ENCODE measurements around the gene CLEC20A.

Gene CLEC20A

DNA sequence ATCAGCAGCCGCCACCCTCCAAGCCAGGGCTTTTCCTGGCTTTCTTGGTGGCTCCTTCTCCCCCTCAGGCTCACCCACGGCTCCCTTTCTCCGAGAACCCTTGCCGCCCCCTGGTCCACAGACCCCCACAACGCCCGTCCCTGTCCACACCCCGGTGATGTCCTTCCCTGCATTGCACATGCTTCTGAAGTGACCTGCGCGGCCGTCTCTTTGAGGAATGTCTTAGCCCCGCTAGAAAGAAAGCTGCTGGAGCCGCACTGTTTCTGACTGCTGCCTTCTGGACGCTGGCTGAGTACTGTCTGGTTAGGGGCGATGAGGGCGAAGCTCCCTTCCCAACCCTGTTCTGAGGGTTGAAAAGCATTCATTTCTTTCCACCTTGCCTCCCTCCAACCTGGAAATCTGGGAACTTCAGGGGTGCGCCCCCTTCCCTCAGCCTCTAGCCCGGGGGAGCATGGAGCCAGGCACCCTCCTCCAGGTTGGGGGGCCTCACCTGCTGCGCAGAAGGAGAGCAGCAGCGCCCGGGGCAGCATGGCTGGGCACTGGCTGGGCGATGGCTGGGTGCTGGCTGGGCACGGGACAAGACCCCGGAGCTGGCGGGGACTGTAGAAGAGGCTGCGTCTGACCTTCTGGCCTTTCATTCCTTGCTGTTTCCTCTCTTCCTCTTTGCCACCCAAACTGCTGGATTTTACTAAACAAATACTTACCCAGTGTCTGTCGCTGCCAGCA is at the start of gene CLEC20A:
Gene CLEC20A, minus strand, starts transcription at position 555 of the 726 bp plus-strand sequence. Its CDS starts 25 bp downstream, at position 530.
- no peak for DNase-seq

DNA sequence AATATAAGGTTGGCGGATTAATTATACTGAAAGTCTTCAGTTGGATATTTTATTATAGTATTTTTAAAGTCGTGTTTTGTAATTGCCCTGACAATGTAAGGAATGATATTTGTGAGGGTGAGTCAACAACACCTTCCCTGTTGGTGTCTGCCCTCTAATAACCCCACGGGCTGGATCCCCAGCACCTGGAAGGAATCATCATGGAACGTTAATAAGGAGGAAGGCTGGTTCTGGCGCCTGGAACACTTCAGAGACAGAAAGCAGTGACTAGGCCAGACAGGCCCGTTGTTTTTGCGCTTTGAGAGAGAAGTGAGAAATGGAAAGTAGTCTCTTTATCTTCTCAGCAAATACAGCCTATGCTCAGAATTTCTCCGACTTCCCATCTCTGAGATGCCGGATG is 47.8 kb upstream of the CLEC20A start:
- no peak for DNase-seq

DNA sequence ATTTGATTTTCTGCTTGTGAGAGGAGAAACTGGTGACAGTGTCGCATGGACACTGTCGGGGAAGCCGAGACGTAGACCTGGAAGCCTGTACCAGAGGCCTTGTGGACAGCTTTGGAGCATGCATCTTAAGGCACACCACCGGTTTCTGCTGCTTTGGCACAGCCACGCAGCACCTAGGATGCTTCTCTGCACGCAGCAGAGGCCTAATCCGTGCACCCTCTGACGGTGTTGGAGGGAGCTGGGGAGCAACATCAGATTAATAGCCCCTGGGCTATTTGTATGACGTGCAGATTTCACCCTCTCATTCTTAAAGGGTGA is 46.5 kb upstream of the CLEC20A start:
- DNase-seq: no peak

DNA sequence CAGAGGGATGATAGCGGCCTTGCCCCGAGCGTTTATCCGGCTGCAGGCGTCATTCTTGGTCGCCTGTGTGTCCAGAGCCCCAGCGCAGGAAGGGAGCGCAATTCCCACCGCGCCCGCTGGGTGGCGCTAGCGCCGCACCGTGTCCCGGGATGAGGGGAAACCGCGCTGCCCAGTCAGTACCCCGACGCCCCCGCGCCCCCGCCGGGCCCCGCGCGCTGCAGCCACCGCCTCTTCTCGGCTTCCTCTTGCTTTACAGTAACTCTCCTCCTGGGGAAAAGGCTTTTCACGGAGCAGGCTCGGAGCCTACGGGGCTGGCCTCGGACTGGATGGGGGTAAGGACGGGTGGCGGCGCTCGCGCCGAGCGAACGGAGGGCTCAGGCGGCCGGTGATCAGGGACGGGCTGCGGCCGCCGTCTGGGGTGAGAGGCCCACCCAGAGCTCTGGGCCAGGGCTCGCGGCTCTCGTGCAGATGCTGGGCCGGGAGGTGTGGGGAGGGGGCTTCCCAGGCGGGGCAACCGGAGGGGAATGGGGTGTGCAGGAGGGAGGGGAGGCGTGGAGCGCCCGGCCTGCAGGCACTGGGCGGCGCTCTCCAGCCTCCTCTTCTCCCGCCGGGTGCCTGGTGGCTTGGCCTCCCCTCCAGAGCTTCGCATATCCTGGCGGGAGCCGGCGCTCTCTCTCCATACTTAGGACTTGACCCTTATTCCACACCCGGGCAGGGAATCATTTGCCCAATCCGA is 46.0 kb upstream of the CLEC20A start:
- DNase-seq: peak; percentile 81

DNA sequence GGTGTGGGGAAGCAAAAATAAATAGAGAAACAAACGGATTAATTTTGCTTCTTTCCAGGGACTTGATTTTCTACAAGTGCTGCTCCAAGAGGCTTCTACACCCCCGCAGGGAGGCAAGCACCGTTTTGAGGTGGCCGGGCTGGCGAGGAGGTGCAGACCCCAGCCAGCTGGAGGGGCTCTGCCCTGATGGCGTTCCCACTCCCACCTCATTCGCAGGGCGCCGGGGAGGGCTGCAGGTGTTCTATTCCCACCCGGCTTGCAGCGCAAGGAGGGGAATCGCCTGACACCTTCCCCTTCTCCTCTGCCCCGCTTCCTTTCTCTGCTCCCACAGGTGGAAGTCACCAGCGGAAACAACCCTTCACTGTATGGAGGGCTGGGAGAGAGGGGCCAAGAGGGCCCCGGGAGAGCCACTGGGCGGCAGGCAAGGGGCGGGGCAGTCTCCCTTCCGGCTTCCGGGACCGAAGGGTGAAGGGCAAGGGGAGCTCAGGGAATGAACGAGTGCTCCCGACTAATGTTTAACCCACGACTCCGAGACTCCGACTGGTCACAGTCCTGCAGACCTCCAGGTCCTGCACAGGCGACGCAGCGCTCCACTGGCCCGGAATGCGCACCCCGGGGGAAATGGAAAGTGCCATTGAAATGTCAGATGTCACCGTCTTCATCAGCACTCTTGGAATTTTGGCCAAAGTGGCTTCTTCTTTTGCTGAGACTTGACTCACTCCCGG is 45.2 kb upstream of the CLEC20A start:
- peak; percentile 25 for DNase-seq

DNA sequence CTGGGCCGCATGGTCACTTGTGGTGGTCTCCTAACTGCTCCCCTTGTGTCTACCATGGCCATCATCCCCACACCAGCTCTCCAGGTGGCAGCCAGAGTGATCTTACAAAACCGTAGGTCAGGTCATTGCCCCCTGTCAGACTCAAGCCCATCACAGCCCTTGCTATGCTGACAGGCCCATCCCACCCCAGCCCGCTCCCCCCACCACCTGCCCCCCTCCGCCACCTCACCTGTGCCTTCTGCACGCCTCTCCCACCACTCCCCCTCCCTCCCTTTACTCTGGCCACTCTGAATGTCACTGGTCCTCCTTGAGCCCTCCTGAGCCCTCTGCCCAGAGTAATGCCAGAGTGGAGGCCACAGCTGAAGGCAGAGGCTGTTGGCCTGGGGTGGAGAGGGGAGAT is 44.6 kb upstream of the CLEC20A start:
- no peak for DNase-seq

DNA sequence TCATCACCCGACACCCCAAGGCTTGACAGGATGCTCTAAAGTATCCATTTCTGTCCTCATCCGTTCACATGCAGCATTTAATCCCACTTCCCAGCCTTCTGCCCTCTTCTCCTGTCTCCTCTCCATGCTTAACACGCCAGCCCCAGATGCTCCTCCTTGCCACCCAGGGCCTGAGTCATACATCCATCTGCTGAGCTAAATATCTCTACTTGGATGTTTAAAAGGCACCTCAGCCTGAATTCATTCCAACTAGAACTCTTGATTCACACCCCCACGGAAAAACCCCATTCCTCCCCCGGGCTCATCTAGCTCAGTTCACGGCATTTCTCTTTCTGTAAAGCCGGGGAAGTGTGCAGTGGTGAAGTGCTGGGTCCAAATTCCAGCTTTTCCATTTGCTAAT is 43.9 kb upstream of the CLEC20A start:
- no peak for DNase-seq

DNA sequence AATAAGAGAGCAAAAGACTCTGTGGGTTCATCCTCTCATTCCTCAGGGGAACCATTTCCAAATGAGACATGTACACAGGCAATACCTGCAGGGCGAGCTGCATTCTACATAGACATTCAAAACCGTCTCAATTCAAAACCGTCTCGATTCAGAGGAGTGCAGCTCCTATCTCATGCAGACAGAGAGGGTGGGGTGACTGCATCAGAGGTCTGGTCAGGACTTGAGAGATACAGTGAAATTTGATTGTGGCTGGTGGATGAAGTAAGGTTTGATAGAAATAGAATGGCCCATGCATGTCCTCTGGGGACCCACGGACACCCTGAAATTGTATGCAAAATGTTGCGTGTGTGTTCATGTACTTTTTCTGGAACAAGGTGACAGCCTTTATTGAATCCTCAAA is 43.4 kb upstream of the CLEC20A start:
- no peak for DNase-seq

DNA sequence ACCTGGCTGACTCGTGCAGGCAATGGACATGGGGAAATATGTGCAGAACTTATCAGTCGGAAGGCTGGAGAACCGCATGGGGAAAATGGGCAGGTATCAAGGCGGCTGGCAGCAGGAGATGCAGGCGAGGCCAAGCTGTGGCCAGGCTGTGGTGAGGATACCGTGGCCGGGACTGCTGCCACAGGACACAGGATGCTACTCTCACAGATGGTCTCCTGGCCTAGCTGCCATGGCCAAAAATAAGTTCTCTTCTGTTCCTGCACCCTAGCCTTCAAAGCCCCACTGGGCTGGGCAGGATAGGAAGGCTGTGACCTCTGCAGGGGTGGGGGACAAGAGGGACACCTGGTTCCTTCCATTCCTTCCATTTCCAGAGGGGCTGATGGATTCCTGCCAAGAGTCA is 42.5 kb upstream of the CLEC20A start:
- DNase-seq: no peak

DNA sequence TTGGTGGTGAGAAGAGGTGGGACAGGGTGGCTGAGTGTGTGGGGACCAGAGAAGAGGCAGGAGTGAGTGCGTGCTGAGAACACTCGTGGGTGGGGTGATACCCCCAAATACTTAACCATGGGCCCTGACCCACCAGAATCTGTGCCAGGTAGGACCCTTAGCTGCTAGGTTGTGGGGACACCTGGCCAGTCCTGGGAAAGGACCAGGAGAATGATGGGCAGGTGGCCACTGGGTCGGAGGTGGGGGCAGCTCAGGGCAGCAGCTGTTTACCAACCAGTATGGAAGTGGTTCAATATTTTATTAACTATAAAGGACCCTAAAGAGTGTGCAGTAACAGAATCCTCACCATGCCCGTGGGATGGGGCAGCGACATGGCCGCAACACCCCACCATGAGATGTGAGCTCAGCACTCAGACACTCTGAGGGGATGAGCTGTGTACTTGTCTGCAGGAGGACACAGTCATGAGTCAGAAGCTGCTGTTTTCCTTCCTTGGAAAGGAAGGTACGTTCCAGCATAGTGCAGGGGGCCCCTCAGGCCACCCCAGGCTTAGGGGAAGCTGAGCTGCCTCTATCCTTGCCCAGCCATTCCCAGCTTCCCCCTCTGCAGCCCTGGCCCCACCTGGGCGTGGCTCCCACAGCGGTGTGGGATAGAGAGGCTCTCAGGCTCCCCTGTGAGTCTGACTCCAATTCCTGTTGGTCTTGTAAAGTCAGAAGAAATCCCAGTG is 41.6 kb upstream of the CLEC20A start:
- DNase-seq: no peak

DNA sequence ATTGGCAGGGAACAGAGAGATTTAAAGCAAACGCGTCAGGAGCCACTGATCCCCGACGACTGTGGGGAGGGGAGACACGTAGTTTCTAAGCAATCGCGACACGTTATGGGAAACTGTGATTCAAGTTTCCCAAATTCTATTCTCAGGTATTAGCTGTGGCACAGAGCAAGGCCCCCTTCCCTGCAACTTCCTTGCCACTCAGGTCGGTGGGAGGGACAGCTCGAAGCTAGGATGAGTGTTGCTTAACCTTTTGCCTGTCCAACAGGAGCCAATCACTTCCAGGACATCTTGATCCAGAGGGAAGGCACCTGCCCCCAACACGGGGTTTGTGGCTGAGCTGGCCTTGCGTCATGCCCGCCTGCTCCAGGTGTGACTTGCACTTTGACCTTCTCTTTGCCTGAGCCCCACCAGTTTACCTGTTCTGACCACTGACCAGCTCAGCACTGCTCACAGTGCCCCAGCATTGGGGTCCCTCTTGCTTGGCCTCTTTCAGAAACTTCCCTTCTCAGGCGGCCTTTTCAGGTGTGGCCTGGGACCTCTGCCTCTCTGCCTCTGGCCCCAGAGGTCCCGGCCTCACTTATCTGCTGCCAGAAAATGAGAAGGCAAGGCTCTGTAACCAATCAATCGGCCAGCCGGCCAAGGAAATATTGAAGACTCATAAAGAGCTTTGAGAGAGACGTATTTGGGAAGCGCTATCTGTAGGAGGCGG is 40.8 kb upstream of the CLEC20A start:
- DNase-seq: no peak

DNA sequence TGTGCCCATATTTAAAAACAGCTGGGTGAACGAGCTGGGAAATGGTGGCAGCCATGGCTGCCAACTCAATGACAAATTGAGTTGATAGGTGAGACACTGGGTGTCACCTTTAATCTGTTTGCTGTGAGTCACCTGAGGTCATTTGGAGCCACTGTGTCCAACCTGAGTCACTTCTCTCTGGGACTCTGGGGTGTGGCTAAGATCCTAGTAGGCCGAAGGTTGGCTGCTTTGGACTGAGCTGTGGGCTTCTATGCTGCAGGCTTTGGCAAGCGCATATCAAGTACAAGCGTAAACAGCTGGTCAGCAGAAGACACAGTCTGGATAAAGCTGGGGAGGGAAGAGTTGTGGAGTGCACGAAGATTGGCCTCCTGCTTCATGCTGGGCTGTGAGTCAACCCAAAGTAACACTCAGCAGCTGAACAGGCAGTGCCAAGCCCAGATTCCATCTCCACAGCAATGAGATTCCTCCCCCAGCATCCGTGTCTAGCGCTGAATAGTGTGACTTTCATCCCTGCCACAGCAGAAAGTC is 40.1 kb upstream of the CLEC20A start:
- no peak for DNase-seq

DNA sequence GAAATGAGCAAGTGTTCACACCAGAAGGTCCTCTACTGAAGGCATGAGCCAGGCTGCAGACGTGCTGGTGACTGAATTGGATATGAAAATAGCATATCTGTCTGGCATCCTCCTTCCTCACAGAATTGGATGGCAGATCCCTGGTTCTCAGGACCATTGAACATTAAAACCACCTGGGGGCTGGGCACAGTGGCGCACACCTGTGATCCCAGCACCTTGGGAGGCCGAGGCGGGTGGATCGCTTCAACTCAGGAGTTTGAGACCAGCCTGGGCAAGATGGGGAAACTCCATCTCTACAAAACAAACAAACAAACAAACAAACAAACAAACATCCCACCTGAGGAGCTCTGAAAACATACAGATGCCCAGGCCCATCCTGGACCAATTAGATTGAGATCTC is 39.6 kb upstream of the CLEC20A start:
- DNase-seq: no peak

DNA sequence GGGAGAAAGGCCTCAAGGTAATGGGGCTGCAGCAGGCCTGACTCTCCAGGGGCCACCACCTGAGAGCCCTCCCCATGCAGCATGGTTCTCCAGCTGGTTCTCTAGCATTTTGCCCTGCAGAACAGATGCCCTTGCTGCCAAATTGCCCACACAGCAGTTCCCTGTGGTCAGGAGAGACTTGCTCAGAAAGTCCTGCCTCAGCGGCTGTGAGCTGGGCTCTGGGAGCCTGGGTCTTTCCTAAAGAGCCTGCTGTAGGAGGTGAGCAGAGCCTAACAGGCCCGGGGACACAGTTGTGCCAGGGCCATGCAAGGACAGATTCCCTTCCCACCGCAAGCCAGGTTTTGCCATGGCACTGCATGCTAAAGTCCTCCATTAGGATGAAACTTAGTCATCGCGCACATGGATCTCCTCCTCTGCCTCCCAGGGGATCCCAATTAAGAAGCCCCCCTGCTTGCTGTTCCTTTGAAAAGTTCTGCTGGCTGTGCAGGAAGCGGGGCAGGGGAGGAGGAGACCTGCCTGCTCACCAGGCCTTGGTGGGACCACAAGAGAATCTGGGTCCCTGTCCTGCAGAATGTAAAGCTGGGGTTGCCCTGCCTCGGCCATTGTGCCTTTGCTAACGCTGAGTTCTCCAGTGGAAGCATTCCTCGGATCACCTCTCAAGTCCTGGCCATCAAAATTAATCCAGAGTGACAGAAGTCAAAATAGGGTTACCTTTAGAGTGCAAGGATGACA is 37.5 kb upstream of the CLEC20A start:
- no peak for DNase-seq

DNA sequence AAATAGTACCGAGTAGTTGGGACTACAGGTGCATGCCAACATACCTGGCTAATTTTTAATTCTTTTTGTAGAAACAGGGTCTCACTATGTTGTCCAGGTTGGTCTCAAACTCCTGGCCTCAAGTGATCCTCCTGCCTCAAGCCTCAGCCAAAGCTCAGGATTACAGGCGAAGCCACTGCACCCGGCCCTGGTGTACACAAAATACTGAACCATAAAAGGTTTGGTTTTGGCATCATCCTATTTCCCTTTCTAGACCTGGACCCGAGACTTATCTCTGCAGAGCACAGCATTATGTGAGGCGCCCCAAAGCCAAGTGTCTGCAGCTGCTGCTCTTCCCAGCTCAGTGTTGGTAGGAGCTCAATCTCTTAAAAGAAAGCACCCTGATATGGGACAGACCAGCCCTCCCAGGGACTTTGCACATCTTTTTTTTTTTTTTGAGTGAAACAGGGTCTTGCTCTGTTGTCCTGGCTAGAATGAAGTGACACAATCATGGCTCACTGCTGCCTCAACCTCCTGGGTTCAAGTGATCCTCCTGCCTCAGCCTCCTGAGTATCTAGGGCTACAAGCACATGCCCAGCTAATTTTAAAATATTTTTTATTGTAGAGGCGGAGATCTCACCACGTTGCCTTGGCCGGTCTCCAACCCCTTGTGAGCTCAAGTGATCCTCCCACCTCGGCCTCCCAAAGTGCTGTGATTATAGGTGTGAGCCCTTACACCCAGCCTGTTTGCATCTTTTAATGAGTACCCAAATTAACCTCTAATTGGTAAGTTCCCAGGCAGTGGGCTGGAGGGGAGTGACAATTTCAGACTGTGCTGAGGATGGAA is 36.6 kb upstream of the CLEC20A start:
- no peak for DNase-seq

DNA sequence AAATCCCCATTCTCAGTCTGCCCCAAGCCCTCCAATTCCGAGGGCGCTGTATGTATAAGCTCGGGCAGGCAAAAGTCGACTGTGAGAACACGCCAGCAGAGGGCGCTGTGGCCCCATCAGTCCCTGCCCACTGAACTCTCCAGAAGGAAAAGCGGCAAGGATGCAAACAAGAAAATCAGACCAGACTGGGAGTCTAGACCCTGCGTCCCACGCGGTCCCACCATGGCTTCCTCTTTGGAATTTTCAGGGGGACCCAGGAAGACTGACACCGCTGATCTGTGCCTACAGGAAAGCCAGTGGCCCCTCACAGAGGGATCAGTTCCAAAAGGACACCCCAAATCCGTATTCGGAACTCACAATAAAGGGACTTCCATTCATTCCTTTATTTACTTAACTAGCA is 35.6 kb upstream of the CLEC20A start:
- peak; percentile 58 for DNase-seq

DNA sequence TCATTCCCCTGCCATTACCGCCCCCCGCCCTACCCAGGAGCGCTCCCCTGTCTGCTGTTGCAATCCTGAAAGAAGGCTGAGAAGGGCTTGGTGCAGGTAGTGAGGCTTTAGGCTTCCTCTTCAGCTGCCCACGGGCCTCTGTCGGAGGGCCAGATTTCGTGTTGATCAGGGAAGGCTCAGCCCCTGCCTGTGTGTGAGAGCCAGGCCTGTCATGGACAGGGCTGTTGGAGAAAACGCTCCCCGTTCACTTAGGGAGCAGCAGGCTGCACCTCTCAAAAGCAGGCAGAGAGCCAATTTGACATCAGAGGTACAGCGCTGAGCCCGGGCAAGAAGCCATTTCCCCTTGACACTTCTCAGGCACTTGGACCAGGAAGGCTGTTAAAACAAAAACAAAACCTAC is 35.1 kb upstream of the CLEC20A start:
- DNase-seq: no peak

DNA sequence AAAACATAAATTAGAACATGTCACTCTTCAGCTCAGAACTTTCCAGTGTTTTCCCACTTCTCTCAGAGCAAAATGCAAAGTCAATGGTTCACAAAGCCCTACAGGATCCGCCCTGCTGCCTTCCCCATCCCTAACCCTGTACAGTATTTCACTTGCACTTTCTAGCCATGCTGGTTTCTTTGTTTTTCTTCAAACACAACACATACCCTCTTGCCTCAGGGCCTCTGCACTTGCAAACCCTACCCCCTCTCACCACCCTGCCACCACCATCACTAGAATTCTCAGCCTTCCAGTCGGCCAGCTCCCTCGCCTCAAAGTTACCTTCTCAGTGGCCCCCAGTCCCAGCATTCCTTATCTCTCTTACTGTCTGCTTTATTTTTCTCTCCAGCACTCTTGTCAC is 33.7 kb upstream of the CLEC20A start:
- DNase-seq: no peak

DNA sequence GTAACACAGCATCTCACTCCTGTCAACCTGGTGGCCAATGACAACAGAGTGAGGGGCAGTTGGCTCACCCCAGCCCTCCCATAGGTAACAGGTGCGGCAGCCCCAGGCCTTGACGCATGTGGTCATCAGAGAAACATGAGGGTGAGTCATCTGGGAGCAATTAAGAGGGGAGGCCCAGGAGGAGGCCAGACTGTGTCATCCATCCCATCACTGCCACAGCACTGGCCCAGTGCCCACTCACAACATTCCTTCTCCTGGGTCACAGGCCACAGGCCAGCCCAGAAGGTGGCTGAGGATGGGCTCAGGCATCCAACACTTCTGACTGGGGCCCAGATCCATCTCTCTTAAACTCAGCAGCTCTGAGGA is 33.3 kb upstream of the CLEC20A start:
- no peak for DNase-seq

DNA sequence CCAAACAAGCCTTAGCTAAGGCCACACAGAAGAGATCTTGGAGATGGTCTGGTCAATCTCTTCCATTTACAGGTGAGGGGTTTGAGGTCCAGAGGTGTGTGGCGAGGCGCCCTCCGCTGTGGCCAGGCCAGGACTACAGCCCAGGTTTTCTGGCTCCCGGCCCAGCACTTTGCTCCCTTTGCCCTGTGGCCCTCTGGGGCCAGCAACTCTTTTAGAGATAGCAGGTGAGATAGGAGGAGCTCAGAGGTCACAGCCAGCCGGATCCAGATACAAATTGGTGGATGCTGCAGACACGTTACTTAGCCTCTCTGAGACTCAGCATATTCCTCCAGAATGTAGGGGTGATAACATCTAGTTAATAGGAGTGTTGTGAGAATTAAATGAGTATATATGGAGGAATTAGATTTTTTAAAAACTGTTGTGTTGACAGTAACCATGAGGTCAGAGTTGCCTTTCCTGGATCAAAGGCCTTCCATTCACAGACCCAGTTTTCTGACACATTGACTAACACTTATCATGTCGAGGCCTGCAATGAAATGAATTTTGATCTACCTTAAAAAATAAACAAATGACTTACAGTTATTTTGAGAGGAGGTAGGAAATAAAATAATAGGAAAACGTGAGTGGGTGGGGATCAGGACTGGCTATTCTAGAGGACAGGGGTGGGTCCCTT is 32.7 kb upstream of the CLEC20A start:
- DNase-seq: no peak
